ENCODE data around the gene KLHL1.

Gene KLHL1

DNA sequence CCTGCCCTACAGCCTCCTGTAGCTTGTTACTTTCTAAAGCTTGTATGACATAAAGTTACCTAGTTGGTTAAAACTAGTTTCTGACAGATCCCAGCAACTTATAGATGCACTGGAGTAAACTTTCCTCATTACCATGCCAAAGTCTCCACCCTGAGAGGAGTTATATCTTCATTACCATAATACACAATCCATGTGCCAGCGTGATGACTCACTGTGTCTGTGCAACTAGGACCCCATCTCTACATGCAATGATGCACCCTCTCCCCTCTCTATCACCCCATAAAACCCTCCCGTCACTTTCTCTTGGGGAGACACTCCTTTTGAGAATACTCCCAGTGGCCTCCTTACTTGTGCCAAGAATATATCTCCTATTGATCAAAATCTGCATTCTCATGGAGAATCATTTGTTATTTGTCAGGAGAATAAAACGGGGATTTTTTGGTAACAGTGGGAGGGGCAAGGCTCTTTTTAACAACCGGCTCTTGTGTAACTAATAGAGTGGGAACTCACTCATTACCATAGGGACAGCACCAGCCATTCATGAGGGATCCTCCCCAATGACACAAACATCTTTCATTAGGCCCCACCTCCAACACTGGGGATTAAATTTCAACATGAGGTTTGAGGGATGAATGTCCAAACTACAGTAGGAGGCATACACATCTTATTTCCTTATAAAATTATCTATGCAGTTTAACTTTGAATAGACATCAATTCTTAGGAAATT, 235.8 kb downstream of the KLHL1 start:
- H3K4me3 ChIP-seq (ENCODE audit: low read depth, low read length): no peak overlapping the region
- TF ChIP-seq ZNF473 (tag by site-specific recombination; IDR thresholded peaks at IDR 0.05) (no peak), ZEB2 (tag by site-specific recombination; IDR thresholded peaks at IDR 0.05) (no peak), ZNF202 (tag by site-specific recombination; IDR thresholded peaks at IDR 0.05; ENCODE audit: borderline replicate concordance) (no peak), ZNF248 (tag by site-specific recombination; IDR thresholded peaks at IDR 0.05) (no peak), PRDM1 (tag by site-specific recombination; IDR thresholded peaks at IDR 0.05) (no peak), ZNF501 (tag by site-specific recombination; IDR thresholded peaks at IDR 0.05) (no peak), ZBTB17 (tag by site-specific recombination; IDR thresholded peaks at IDR 0.05) (no peak), ZNF670 (tag by site-specific recombination; IDR thresholded peaks at IDR 0.05; ENCODE audit: low read depth) (no peak), ZNF660 (tag by site-specific recombination; IDR thresholded peaks at IDR 0.05) (no peak), ZNF155 (tag by site-specific recombination; IDR thresholded peaks at IDR 0.05) (no peak)
- no peaks in the 10 kb centered on the region for H3K4me1 ChIP-seq (ENCODE audit: control insufficient read depth, insufficient read depth, low read length)
- ChIA-PET CTCF (no interaction called here), POLR2A (no interaction called here)
- no peak overlapping the region for H3K27ac ChIP-seq (ENCODE audit: extremely low read depth, low read depth, low read length)
- no peaks in the 10 kb centered on the region for H3K9me3 ChIP-seq (ENCODE audit: control insufficient read depth, insufficient read depth, low read depth, low read length)
- H3K36me3 ChIP-seq (ENCODE audit: control insufficient read depth in 2 of 2, insufficient read depth in 1 of 2, low read length in 2 of 2): no peaks in the 10 kb centered on the region

- ChIA-PET CTCF (no interaction called here), POLR2A (no interaction called here)
- TF ChIP-seq ZNF350 (tag by site-specific recombination; IDR thresholded peaks at IDR 0.05): no peak
- no peak for TF ChIP-seq ZNF624 (tag by site-specific recombination; IDR thresholded peaks at IDR 0.05)
- no peak for TF ChIP-seq PRDM4 (tag by site-specific recombination; IDR thresholded peaks at IDR 0.05)
- TF ChIP-seq SP7 (tag by site-specific recombination; IDR thresholded peaks at IDR 0.05): no peak
- no peak for TF ChIP-seq ZNF571 (tag by site-specific recombination; IDR thresholded peaks at IDR 0.05)
- no peak for TF ChIP-seq ZNF404 (tag by site-specific recombination; IDR thresholded peaks at IDR 0.05)
- TF ChIP-seq PATZ1 (tag by site-specific recombination; IDR thresholded peaks at IDR 0.05): no peak
- TF ChIP-seq PRDM10 (tag by site-specific recombination; IDR thresholded peaks at IDR 0.05): no peak
- TF ChIP-seq ZNF10 (tag by site-specific recombination; IDR thresholded peaks at IDR 0.05): no peak
- no peak for TF ChIP-seq ZBTB44 (tag by site-specific recombination; IDR thresholded peaks at IDR 0.05)
- TF ChIP-seq ZNF292 (tag by site-specific recombination; IDR thresholded peaks at IDR 0.05; ENCODE audit: borderline replicate concordance, low read depth): no peak
- TF ChIP-seq, protein P1, sequence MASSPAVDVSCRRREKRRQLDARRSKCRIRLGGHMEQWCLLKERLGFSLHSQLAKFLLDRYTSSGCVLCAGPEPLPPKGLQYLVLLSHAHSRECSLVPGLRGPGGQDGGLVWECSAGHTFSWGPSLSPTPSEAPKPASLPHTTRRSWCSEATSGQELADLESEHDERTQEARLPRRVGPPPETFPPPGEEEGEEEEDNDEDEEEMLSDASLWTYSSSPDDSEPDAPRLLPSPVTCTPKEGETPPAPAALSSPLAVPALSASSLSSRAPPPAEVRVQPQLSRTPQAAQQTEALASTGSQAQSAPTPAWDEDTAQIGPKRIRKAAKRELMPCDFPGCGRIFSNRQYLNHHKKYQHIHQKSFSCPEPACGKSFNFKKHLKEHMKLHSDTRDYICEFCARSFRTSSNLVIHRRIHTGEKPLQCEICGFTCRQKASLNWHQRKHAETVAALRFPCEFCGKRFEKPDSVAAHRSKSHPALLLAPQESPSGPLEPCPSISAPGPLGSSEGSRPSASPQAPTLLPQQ (tag by site-specific recombination; IDR thresholded peaks at IDR 0.05): no peak
Observed at GRCh38 chr13:69866555-69866954, 241.7 kb downstream of the KLHL1 start.

More at GRCh38 chr13:69866555-69866954, 241.7 kb downstream of the KLHL1 start:
- Histone ChIP-seq H3K9me3 (ENCODE audit: control insufficient read depth, insufficient read depth, low read depth, low read length) (no peaks in the 10 kb centered on the region), H3K27ac (ENCODE audit: extremely low read depth, low read depth, low read length) (no peak overlapping the region), H3K4me1 (ENCODE audit: control insufficient read depth, insufficient read depth, low read length) (no peaks in the 10 kb centered on the region), H3K36me3 (ENCODE audit: control insufficient read depth in 2 of 2, insufficient read depth in 1 of 2, low read length in 2 of 2) (no peaks in the 10 kb centered on the region), H3K4me3 (ENCODE audit: low read depth, low read length) (no peak overlapping the region)

Measured in HEK293 (cell line).